HepG2 (cell line): ENCODE measurements around the gene TNFSF12. TPM values are rescaled to one million over a fixed set of nuclear protein-coding genes. Genes with fewer than 3 reads are reported as not detected.

Source experiments
- ETV6 ChIP-seq: sonication (generic); formaldehyde crosslinking; conservative IDR thresholded peaks from 2 replicates; pipeline ENCODE4 v1.4.0; 2020; ENCODE audit warnings: missing genetic modification reagents
- HNRNPUL1 ChIP-seq: fragments of 200-400 bp; formaldehyde crosslinking; IDR thresholded peaks from 2 replicates; pipeline ENCODE4 v1.6.1; 2017; ENCODE audit warnings: low read depth, mild to moderate bottlenecking, low read length, moderate library complexity
- KDM5B ChIP-seq: sonication (generic); formaldehyde crosslinking; IDR thresholded peaks from 2 replicates; pipeline ENCODE4 v1.4.0; 2020; ENCODE audit warnings: missing genetic modification reagents, mild to moderate bottlenecking, borderline replicate concordance
- MIER3 ChIP-seq: IDR thresholded peaks from 2 replicates; pipeline ENCODE4 v1.6.1; 2016; ENCODE audit warnings: missing compliant biosample characterization, borderline replicate concordance
- POLR2AphosphoS2 ChIP-seq: IDR thresholded peaks from 2 replicates; pipeline ENCODE4 v1.6.1; 2011; ENCODE audit warnings: low read depth, low read length, improper control_type of control experiment
- SMAD3 ChIP-seq: sonication (generic); formaldehyde crosslinking; IDR thresholded peaks from 2 replicates; pipeline ENCODE4 v1.4.0; 2020; ENCODE audit warnings: missing genetic modification reagents
- TARDBP ChIP-seq: sonication (generic); formaldehyde crosslinking; IDR thresholded peaks from 2 replicates; pipeline ENCODE4 v1.8.0; 2022; ENCODE audit warnings: mild to moderate bottlenecking, missing genetic modification reagents
- ZNF20 ChIP-seq: sonication (generic); formaldehyde crosslinking; IDR thresholded peaks from 2 replicates; pipeline ENCODE4 v1.4.0; 2020; ENCODE audit warnings: mild to moderate bottlenecking, moderate library complexity, missing genetic modification reagents
- ZNF282 ChIP-seq: fragments of 450-650 bp; IDR thresholded peaks from 2 replicates; pipeline ENCODE4 v1.6.1; 2018; ENCODE audit not compliant: partially characterized antibody
- ZNF296 ChIP-seq: sonication (generic); formaldehyde crosslinking; conservative IDR thresholded peaks from 2 replicates; pipeline ENCODE4 v1.5.0; 2020; ENCODE audit warnings: mild to moderate bottlenecking, missing genetic modification reagents
- ZNF337 ChIP-seq: sonication (generic); formaldehyde crosslinking; IDR thresholded peaks from 2 replicates; pipeline ENCODE4 v1.5.1; 2020; ENCODE audit warnings: missing genetic modification reagents, low read depth, mild to moderate bottlenecking, borderline replicate concordance
- ZNF468 ChIP-seq: sonication (generic); formaldehyde crosslinking; IDR thresholded peaks from 2 replicates; pipeline ENCODE4 v1.8.0; 2022; ENCODE audit warnings: mild to moderate bottlenecking, moderate library complexity, missing genetic modification reagents
- ZNF746 ChIP-seq: sonication (generic); formaldehyde crosslinking; IDR thresholded peaks from 2 replicates; pipeline ENCODE4 v1.8.0; 2022; ENCODE audit warnings: mild to moderate bottlenecking, missing genetic modification reagents
- ZNF761 ChIP-seq: sonication (generic); formaldehyde crosslinking; conservative IDR thresholded peaks from 2 replicates; pipeline ENCODE4 v1.4.0; 2020; ENCODE audit warnings: mild to moderate bottlenecking, missing genetic modification reagents
- ZNF782 ChIP-seq: sonication (generic); formaldehyde crosslinking; IDR thresholded peaks from 2 replicates; pipeline ENCODE4 v1.4.0; 2020; ENCODE audit warnings: missing genetic modification reagents, mild to moderate bottlenecking, borderline replicate concordance
- ZNF788 ChIP-seq: sonication (generic); formaldehyde crosslinking; IDR thresholded peaks from 2 replicates; pipeline ENCODE4 v1.5.0; 2020; ENCODE audit warnings: mild to moderate bottlenecking, missing genetic modification reagents, borderline replicate concordance
- ZNF841 ChIP-seq: sonication (generic); formaldehyde crosslinking; IDR thresholded peaks from 2 replicates; pipeline ENCODE4 v1.8.1; 2023; ENCODE audit warnings: missing genetic modification reagents, borderline replicate concordance
- polyA plus RNA-seq, 8 experiments: library from polyadenylated mRNA; depleted of rRNA in 3 of 8; stranded (reverse) in 7 of 8; unstranded in 1 of 8; fragments of >200 nt; fragmentation: Illumina TruSeq in 4 of 8; extraction: Trizol in 4 of 8; gene quantifications; 2 replicates each; pipeline versions ENCODE4 v1.2.1 to v1.2.3, GENCODE V29; 2011 to 2016; ENCODE audit warnings: low read depth in 4 of 8, missing spikeins in 1 of 8, mixed read lengths in 1 of 8; ENCODE audit not compliant: insufficient read depth in 1 of 8
- total RNA-seq, 5 experiments: library from RNA; depleted of rRNA; stranded (reverse); fragments of >200 nt; fragmentation: Illumina TruSeq; extraction: Trizol; gene quantifications; 2 replicates each; pipeline ENCODE4 v1.2.3, GENCODE V29; 2016; ENCODE audit warnings: low read depth in 1 of 5
- TF ChIP-seq, protein P1 (sequence below): sonication (generic); formaldehyde crosslinking; IDR thresholded peaks from 2 replicates; pipeline ENCODE4 v1.4.0; 2020; ENCODE audit warnings: mild to moderate bottlenecking, missing genetic modification reagents
- TF ChIP-seq, protein P2 (sequence below): sonication (generic); formaldehyde crosslinking; IDR thresholded peaks from 2 replicates; pipeline ENCODE4 v1.8.1; 2023; ENCODE audit warnings: mild to moderate bottlenecking, missing genetic modification reagents, borderline replicate concordance
- TF ChIP-seq, protein P3 (sequence below): sonication (generic); formaldehyde crosslinking; IDR thresholded peaks from 2 replicates; pipeline ENCODE4 v1.5.0; 2020; ENCODE audit warnings: missing genetic modification reagents

The TNFSF12 gene
- total and polyA plus RNA-seq, 2 of the 13 experiments (the other 11 are each of a cell fraction or from before 2014, with no cell fraction given) = 0.93 to 7.2 TPM

- TF ChIP-seq, protein P1, sequence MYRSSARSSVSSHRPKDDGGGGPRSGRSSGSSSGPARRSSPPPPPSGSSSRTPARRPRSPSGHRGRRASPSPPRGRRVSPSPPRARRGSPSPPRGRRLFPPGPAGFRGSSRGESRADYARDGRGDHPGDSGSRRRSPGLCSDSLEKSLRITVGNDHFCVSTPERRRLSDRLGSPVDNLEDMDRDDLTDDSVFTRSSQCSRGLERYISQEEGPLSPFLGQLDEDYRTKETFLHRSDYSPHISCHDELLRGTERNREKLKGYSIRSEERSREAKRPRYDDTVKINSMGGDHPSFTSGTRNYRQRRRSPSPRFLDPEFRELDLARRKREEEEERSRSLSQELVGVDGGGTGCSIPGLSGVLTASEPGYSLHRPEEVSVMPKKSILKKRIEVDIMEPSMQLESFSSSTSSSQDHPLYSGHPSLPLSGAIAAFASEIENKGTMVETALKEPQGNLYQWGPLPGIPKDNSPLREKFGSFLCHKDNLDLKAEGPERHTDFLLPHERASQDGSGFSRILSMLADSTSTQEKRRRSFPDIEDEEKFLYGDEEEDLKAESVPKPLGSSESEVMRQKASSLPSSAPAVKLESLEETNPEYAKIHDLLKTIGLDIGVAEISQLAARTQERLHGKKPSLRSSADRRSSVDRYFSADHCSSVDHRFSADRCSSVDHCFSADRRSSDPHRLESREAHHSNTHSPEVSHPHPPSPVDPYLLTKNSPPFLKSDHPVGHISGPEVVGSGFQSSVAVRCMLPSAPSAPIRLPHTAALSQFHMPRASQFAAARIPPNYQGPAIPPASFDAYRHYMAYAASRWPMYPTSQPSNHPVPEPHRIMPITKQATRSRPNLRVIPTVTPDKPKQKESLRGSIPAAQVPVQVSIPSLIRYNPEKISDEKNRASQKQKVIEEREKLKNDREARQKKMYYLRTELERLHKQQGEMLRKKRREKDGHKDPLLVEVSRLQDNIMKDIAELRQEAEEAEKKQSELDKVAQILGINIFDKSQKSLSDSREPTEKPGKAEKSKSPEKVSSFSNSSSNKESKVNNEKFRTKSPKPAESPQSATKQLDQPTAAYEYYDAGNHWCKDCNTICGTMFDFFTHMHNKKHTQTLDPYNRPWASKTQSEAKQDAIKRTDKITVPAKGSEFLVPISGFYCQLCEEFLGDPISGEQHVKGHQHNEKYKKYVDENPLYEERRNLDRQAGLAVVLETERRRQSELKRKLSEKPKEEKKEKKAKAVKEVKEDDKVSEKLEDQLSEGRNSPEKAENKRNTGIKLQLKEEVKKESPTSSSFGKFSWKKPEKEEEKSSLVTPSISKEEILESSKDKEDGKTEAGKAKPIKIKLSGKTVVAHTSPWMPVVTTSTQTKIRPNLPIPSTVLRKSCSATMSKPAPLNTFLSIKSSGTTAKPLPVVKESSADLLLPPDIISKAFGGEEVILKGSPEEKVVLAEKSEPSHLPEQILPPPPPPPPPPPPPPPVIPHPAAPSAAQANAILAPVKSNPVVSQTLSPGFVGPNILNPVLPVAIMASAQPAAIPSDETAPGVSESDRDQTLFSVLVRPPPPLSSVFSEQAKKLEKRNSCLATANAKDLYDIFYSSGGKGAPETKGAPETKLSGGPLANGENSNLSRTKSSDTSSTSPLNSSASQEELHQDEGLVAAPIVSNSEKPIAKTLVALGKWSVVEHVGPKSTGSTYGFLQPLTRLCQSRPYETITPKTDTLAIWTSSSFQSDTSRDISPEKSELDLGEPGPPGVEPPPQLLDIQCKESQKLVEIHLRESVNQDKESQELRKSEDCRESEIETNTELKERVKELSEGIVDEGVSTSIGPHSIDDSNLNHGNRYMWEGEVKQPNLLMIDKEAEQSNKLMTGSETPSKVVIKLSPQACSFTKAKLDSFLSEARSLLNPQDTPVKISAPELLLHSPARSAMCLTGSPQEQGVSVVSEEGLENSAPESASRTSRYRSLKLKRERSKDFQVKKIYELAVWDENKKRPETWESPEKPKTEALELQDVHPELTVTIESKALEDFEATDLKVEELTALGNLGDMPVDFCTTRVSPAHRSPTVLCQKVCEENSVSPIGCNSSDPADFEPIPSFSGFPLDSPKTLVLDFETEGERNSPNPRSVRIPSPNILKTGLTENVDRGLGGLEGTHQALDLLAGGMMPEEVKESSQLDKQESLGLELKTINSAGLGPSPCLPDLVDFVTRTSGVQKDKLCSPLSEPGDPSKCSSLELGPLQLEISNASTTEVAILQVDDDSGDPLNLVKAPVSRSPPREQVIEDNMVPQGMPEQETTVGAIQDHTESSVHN = peak; percentile 99
- TF ChIP-seq HNRNPUL1 (no peak), ZNF761 (CRISPR knock-in tag) (0 out of 2 replicates have a peak, but pooled peaks have one; percentile 34), ZNF337 (CRISPR knock-in tag) (no peak), MIER3 (CRISPR knock-in tag) (peak; percentile 50; the same call in 1 of the 2 replicates), KDM5B (CRISPR knock-in tag) (peak; percentile 65; the same call in 1 of the 2 replicates), TARDBP (no peak; the same call in 1 of the 2 replicates), ZNF788 (no peak; the same call in 1 of the 2 replicates), ZNF296 (CRISPR knock-in tag) (0 out of 2 replicates have a peak, but pooled peaks have one; percentile 69), SMAD3 (CRISPR knock-in tag) (peak; percentile 71; the same call in 1 of the 2 replicates), ZNF20 (CRISPR knock-in tag) (no peak), ZNF782 (CRISPR knock-in tag) (no peak), ZNF746 (CRISPR knock-in tag) (0 out of 2 replicates have a peak, but pooled peaks have one; percentile 23), ETV6 (CRISPR knock-in tag) (peak; percentile 49; the same call in 1 of the 2 replicates), ZNF841 (no peak), POLR2AphosphoS2 (peak; percentile 100), ZNF282 (no peak), ZNF468 (CRISPR knock-in tag) (no peak)
- TF ChIP-seq, protein P2, sequence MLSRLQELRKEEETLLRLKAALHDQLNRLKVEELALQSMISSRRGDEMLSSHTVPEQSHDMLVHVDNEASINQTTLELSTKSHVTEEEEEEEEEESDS (CRISPR knock-in tag) = no peak
- TF ChIP-seq, protein P3, sequence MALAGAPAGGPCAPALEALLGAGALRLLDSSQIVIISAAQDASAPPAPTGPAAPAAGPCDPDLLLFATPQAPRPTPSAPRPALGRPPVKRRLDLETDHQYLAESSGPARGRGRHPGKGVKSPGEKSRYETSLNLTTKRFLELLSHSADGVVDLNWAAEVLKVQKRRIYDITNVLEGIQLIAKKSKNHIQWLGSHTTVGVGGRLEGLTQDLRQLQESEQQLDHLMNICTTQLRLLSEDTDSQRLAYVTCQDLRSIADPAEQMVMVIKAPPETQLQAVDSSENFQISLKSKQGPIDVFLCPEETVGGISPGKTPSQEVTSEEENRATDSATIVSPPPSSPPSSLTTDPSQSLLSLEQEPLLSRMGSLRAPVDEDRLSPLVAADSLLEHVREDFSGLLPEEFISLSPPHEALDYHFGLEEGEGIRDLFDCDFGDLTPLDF (CRISPR knock-in tag) = no peak
Observed at GRCh38 chr17:7579001-7579833, 30.4 kb downstream of the TNFSF12 start, which contains the start of gene CD68 (continued).
